ENCODE data around the gene IL2RG.

GRCh38 chrX:71081330-71082123, 29.9 kb downstream of the IL2RG start:
- TF ChIP-seq CTCF (IDR thresholded peaks at IDR 0.05): no peak
- no peak for TF ChIP-seq POLR2A (IDR thresholded peaks at IDR 0.05)

Data from sigmoid colon (tissue), 3 donors.